Stimulated activated CD8-positive, alpha-beta memory T cell treated with anti-CD3 and anti-CD28 coated beads, Interleukin-4, amount 100 ng/mL, for 4 hours (primary cell): ENCODE measurements around the gene PARVB.

Experiments used
- DNase-seq, 2 donors: peaks; one replicate each; pipeline ENCODE4 v3.0.0-alpha.2; 2020; ENCODE audit warnings: low read depth in 2 of 2, low spot score in 1 of 2

Gene PARVB

GRCh38 chr22:44209343-44209742 is 185.2 kb downstream of the PARVB start:
- DNase-seq: no peak

- DNase-seq: no peak
Observed at GRCh38 chr22:44210722-44211121, 186.6 kb downstream of the PARVB start.

- DNase-seq: no peak
Observed at GRCh38 chr22:44211256-44211945, 187.3 kb downstream of the PARVB start.

DNA sequence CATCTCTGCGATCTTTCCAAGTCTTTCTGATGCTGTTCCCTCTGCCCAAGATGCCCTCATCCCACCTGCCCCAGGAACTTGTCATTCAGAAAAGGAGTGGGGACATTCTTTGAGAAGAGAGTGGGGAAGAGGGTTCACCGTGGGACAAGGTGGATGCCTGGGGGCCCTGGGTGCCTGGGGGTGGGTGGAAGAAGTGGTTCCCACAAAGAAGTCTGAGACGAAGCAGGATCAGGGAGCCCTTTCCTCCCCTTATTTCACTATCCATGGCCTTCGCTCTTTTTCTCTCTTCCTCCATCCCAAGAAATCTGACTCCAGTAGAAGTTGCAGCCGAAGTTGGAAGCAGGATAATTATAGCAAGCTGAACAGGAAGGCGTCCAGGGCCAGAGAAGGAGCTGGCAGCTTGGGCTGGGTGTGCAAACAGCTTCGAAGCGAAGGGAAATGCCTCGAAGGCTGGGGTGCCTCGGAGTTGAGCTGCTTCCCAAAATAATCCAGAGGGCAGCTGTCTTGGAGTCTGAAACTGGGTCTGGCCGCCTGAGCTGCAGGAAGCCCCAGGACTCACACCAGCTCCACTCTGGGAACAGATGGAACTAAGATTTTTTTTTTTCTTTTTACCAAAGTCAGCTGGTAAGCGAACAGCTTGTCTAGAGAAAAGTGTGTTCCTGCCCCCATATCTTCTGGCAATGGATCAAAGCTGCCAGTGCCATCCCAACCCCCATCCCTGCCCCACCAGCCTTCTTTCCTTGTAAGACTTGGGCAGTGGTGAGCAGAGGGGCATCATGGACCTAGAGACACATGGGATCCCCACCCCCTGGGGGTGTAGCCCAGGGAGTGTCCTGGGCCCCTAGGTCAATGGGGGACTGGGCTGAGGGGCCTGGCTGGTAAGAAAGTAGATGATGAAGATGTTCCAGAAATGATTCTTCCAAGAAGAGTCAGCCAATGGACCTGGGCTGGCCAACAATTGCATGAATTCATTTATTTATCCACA is 188.1 kb downstream of the PARVB start:
- DNase-seq: no peak

DNA sequence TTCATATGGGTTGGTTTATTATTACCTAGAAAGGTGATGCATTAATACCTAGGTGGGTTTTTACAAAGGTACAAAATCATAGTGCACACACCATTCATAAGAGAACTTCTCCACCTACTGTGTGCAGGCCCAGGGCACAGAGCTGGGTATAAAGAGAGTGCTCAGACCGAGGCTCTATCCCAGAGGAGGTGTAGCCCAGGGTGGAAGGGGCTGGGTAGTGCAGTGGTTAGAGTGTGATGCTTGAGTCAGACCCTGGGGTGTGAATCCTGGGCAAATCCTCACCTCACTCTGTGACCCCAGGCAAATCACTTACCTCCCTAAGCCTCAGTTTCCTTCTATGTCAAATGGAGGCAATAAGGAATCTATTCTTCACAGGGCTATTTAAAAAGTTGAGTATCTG is 188.8 kb downstream of the PARVB start:
- DNase-seq: no peak

- DNase-seq: no peak
Observed at GRCh38 chr22:44213489-44214043, 189.5 kb downstream of the PARVB start.

DNA sequence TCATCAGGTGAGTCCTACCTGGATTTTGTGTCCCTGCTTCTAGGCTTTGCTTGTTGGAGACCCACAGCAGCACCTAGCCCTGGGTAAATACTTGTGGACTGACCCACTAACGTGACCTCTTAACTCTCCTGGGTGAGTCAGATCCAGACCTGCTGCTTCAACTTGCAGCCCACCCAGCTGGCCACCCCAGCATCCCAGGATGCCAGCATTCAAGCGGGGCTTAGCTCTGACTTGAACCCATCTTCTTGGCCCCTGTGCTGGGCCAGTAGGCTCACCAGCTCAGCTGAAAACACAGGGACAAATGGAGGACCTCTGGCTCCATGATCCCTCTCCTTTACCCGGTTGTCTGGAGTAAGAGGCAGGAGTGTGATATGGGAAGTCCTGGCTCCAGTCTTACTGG is 190.1 kb downstream of the PARVB start:
- DNase-seq: no peak

- no peak for DNase-seq
Observed at GRCh38 chr22:44214764-44215163, 190.7 kb downstream of the PARVB start.

DNA sequence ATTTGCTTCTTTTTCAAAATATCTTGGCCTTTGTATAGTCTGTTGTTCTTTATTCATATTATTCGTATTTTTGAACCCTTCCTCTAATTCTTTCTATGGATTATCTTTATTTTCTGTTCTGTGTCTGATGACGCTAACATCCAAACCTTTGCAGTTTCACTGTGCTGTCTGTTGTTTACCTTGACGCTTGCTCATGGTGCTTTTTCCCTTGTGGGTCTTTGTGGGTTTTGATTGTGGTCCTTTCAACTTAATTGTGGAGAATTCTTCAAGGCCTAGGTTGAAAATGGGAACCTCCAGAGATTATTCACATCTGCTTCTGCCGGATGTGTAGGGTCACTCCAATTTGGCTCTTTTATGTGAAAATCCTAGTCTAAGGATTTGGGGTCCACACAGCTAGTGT is 191.2 kb downstream of the PARVB start:
- DNase-seq: no peak

- no peak for DNase-seq
Observed at GRCh38 chr22:44217346-44217745, 193.2 kb downstream of the PARVB start.

GRCh38 chr22:44218071-44218470 is 194.0 kb downstream of the PARVB start:
- no peak for DNase-seq

DNA sequence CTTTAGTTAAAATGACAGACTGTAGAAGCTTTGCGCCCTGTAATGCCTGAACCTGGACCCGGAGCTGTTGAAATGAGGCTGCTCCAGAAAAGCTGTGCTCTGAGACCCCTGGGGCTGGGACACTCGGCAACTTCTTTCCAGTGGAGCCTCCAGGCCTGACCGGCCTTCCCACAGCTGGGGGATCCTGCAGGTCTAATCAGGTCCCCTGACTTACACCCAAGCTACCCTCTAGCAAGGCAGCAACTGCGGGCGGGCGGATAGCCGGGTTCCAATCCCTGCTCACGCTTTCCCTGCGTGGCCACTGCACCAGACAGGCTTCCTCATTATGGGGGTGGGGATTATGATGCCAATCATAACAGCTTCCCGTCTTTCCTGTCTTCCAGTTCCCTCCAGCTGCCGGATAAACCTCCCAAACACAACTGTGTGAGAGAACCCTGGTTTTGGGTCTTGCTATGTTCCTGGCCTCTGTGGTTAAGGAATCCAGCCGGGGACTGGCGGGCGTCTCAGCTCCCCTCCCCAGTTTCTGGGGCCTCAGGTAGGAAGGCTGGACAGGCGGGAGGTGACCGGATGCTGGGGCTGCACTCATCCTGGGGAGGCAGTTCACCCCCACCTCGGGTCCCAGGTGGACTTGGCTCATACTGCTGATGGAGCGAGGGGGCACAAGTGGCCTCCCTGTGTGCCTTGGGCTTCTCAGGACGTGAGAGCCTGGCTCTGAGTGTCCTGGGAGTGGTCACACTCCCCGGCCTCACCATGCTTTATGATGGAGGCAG is 195.2 kb downstream of the PARVB start:
- no peak for DNase-seq

GRCh38 chr22:44220727-44221680 is 196.9 kb downstream of the PARVB start:
- DNase-seq: no peak

DNA sequence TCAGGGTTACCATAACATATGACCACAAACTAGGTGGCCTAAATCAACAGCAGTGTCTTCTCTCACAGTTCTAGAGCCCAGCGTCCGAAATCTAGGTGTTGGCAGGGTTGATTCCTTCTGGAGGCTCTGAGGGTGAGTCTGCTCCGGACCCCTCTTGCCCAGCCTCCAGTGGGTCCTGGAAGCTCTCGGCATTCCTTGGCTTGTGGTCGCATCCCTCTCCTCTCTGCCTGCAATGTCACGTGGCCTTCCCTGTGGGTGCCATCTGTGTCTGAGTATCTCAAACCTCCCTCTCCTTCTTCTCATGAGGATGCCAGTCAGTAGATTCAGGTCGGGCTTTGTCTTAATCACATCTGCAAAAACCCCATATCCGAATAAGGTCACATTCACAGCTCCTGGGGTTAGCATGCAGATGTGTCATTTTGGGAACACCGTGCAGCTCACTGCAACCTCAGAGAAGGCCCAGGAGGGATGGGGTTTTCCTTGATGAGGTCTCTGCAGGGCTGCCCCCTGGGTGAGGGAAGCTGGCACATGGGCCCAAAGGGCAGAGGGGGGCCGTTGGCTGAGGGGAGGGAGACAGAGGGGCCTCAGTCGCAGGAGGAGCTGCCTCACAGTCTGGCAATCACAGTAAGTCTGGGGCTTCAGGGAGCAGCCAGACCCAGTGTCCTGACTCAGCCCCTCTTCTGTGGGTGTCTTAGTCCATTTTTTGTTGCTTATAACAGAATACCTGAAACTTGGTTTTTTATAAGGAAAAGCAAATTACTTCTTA is 197.8 kb downstream of the PARVB start:
- DNase-seq: no peak
